HepG2 (cell line): ENCODE measurements around the gene IRF2. TPM values are rescaled to one million over a fixed set of nuclear protein-coding genes. Genes with fewer than 3 reads are reported as not detected.
A peak's percentile ranks its signal among the peaks of the same experiment; 100 is the strongest.

Experiments
- ATAC-seq: fragments of 200-7000 bp; cut with Tn5 transposase; 3 replicates; pipeline ENCODE4 v1.9.1; 2020; ENCODE audit warnings: mild to moderate bottlenecking, moderate library complexity
- BruUV-seq: library from RNA; stranded (reverse); fragments of 400-500 nt; replicated peaks from 2 replicates; lab custom pipeline; 2021; lab: Mats Ljungman, UMichigan
- CTCF ChIA-PET: fragments of 300-600 bp; formaldehyde crosslinking; extraction: SDS; loops from one replicate; lab custom pipeline; 2021; ENCODE audit warnings: low total read pairs, inconsistent platforms, low intra/inter-chr PET ratio; lab: Yijun Ruan, JAX
- POLR2A ChIA-PET: fragments of 350-600 bp; sonication (Branson Sonifier 250); formaldehyde crosslinking; loops from one replicate; lab custom pipeline; 2020; ENCODE audit warnings: antibody characterized with exemption, inconsistent platforms; lab: Yijun Ruan, JAX
- DNase-seq: peaks from one replicate; pipeline ENCODE4 v3.0.0-alpha.2; 2015; ENCODE audit warnings: low spot score
- FAIRE-seq: peaks from 3 replicates; lab custom pipeline; 2011; peaks lifted over from hg19 to GRCh38; lab: Jason Lieb, UNC
- H2AFZ ChIP-seq: one replicate; pipeline ENCODE4 v1.6.1; 2011; ENCODE audit warnings: low read length, inconsistent platforms
- H3K27ac ChIP-seq: fragments of 300-600 bp; 3 replicates; pipeline ENCODE4 v1.8.0; 2011; ENCODE audit warnings: mixed run types, mild to moderate bottlenecking, mixed read lengths, low read length, inconsistent platforms; ENCODE audit not compliant: insufficient read depth; ENCODE audit errors: extremely low read length
- H3K27me3 ChIP-seq, 2 experiments: fragments of 200-600 bp in 1 of 2; 2 replicates in 1 of 2; 3 replicates in 1 of 2; pipeline versions ENCODE4 v1.6.0 to v1.8.0; 2011; ENCODE audit warnings: low read length in 2 of 2, mild to moderate bottlenecking in 2 of 2, moderate library complexity in 2 of 2, inconsistent platforms in 1 of 2; ENCODE audit not compliant: insufficient read depth in 2 of 2, control insufficient read depth in 1 of 2
- H3K36me3 ChIP-seq, 2 experiments: fragments of 200-600 bp in 1 of 2; replicated peaks in 1 of 2; 2 replicates in 1 of 2; 3 replicates in 1 of 2; pipeline versions ENCODE4 v1.5.1 to v1.8.0; 2011; ENCODE audit warnings: low read length in 2 of 2, inconsistent platforms in 1 of 2; ENCODE audit not compliant: insufficient read depth in 2 of 2, control insufficient read depth in 1 of 2
- H3K4me1 ChIP-seq: 2 replicates; pipeline ENCODE4 v1.5.1; 2012; ENCODE audit warnings: low read length, inconsistent platforms; ENCODE audit not compliant: insufficient read depth
- H3K4me2 ChIP-seq: 2 replicates; pipeline ENCODE4 v1.6.0; 2011; ENCODE audit warnings: low read depth, low read length, inconsistent platforms
- H3K4me3 ChIP-seq, 3 experiments: fragments of 200-600 bp in 1 of 3; sonication (generic), shearing (Covaris generic) in 1 of 3; replicated peaks in 1 of 3; 2 replicates each; pipeline ENCODE4 v1.5.1; 2011 to 2016; ENCODE audit warnings: low read length in 3 of 3, inconsistent platforms in 2 of 3, low read depth in 2 of 3, mild to moderate bottlenecking in 2 of 3, control low read depth in 1 of 3, mixed read lengths in 1 of 3; ENCODE audit not compliant: insufficient read depth in 1 of 3
- H3K79me2 ChIP-seq: one replicate; pipeline ENCODE4 v1.6.1; 2011; ENCODE audit warnings: low read length, inconsistent platforms; ENCODE audit not compliant: insufficient read depth
- H3K9ac ChIP-seq: 2 replicates; pipeline ENCODE4 v1.6.0; 2011; ENCODE audit warnings: mild to moderate bottlenecking, low read depth, low read length, inconsistent platforms; ENCODE audit not compliant: insufficient read depth
- H3K9me3 ChIP-seq: 2 replicates; pipeline ENCODE4 v1.5.1; 2012; ENCODE audit warnings: mild to moderate bottlenecking, low read length
- H4K20me1 ChIP-seq: 2 replicates; pipeline ENCODE4 v1.6.0; 2011; ENCODE audit warnings: inconsistent platforms, mild to moderate bottlenecking, low read length, moderate library complexity; ENCODE audit not compliant: insufficient read depth
- NFE2L2 ChIP-seq: fragments of 150-350 bp; IDR thresholded peaks from 2 replicates; pipeline ENCODE4 v1.6.1; 2014; ENCODE audit warnings: low read length
- RFXANK ChIP-seq: IDR thresholded peaks from 2 replicates; pipeline ENCODE4 v1.6.1; 2016
- ZNF337 ChIP-seq: sonication (generic); formaldehyde crosslinking; IDR thresholded peaks from 2 replicates; pipeline ENCODE4 v1.5.1; 2020; ENCODE audit warnings: missing genetic modification reagents, low read depth, mild to moderate bottlenecking, borderline replicate concordance
- ZNF605 ChIP-seq: sonication (generic); formaldehyde crosslinking; IDR thresholded peaks from 2 replicates; pipeline ENCODE4 v1.8.0; 2022; ENCODE audit warnings: mild to moderate bottlenecking, missing genetic modification reagents
- WGBS: methylation state at CpG from one replicate; pipeline ENCODE4 v1.1.6; 2017; ENCODE audit warnings: low lambda C conversion rate; 5-methylcytosine and 5-hydroxymethylcytosine counted together
- in situ Hi-C: cut with HindIII; loops from 2 replicates; pipeline ENCODE4 v1.10.0; 2017; ENCODE audit warnings: low pct_unique_long_range_greater_than_20kb; ENCODE audit not compliant: extremely low pct_ligation_motif_present
- intact Hi-C: fragments of 100-400 bp; cut with micrococcal nuclease; formaldehyde crosslinking; loops from one replicate; pipeline ENCODE4 v1.10.0; 2022; ENCODE audit not compliant: unreplicated experiment
- polyA plus RNA-seq, 8 experiments: library from polyadenylated mRNA; depleted of rRNA in 3 of 8; stranded (reverse) in 7 of 8; unstranded in 1 of 8; fragments of >200 nt; fragmentation: Illumina TruSeq in 4 of 8; extraction: Trizol in 4 of 8; gene quantifications; 2 replicates each; pipeline versions ENCODE4 v1.2.1 to v1.2.3, GENCODE V29; 2011 to 2016; ENCODE audit warnings: low read depth in 4 of 8, missing spikeins in 1 of 8, mixed read lengths in 1 of 8; ENCODE audit not compliant: insufficient read depth in 1 of 8
- total RNA-seq, 5 experiments: library from RNA; depleted of rRNA; stranded (reverse); fragments of >200 nt; fragmentation: Illumina TruSeq; extraction: Trizol; gene quantifications; 2 replicates each; pipeline ENCODE4 v1.2.3, GENCODE V29; 2016; ENCODE audit warnings: low read depth in 1 of 5
- TF ChIP-seq, protein P1 (sequence below): sonication (generic); formaldehyde crosslinking; IDR thresholded peaks from 2 replicates; pipeline ENCODE4 v1.8.0; 2023; ENCODE audit warnings: mild to moderate bottlenecking, missing genetic modification reagents
- TF ChIP-seq, protein P2 (sequence below): sonication (generic); formaldehyde crosslinking; IDR thresholded peaks from 2 replicates; pipeline ENCODE4 v1.5.0; 2020; ENCODE audit warnings: mild to moderate bottlenecking, missing genetic modification reagents, borderline replicate concordance
- TF ChIP-seq, protein P3 (sequence below): sonication (generic); formaldehyde crosslinking; IDR thresholded peaks from 2 replicates; pipeline ENCODE4 v1.4.0; 2020; ENCODE audit warnings: missing genetic modification reagents

Gene IRF2
- total and polyA plus RNA-seq, 2 of the 13 experiments (the other 11 are each of a cell fraction or from before 2014, with no cell fraction given): 15.5 to 28.8 TPM

DNA sequence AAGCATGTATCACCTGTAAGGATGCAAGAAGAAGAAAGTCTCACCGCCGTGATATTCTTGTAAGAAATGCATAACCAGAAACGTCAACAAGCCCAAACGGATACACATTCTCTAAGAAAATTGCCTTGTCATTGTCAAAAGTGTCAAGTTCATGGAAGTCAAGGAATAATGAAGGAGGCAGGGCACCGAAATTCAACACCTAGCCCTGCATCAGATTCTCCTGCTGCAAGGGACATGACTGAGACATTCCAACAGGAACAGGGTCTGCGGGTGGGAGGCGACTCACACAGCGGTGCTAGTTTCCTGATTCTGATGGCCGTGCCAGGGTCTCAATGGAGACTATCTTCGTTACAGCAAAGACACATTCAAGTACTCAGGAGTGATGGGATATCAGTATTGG is 26.7 kb downstream of the IRF2 start:
- H3K79me2 ChIP-seq: peaks cover 76% of the 10 kb centered on the region
- TF ChIP-seq NFE2L2 (peak; percentile 30; the same call in 1 of the 2 replicates), RFXANK (CRISPR knock-in tag) (no peak)
- TF ChIP-seq, all 625 proteins: peak for 1
- no peak overlapping the region for H3K27ac ChIP-seq
- no TSS peak for BruUV-seq
- no peaks in the 10 kb centered on the region for H3K27me3 ChIP-seq
- ChIA-PET POLR2A (no interaction called here), CTCF (no interaction called here)
- intact Hi-C loops: no loop called here
- WGBS: 93% methylated on average over 10 of the region's 10 CpGs
- in situ Hi-C loops: no loop called here
- no peaks in the 10 kb centered on the region for H3K9me3 ChIP-seq
- H2AFZ ChIP-seq: no peak overlapping the region
- H4K20me1 ChIP-seq: peaks cover 18% of the 10 kb centered on the region
- H3K4me3 ChIP-seq: no peak overlapping the region
- no peak overlapping the region for H3K9ac ChIP-seq
- H3K36me3 ChIP-seq: peaks cover 0 to 6% of the 10 kb centered on the region in 2 experiments; a peak in 2 of 5 replicates
- DNase-seq (no peak), FAIRE-seq (no peak), ATAC-seq (no peak)
- no peak overlapping the region for H3K4me2 ChIP-seq
- peaks cover 38% of the 10 kb centered on the region for H3K4me1 ChIP-seq

DNA sequence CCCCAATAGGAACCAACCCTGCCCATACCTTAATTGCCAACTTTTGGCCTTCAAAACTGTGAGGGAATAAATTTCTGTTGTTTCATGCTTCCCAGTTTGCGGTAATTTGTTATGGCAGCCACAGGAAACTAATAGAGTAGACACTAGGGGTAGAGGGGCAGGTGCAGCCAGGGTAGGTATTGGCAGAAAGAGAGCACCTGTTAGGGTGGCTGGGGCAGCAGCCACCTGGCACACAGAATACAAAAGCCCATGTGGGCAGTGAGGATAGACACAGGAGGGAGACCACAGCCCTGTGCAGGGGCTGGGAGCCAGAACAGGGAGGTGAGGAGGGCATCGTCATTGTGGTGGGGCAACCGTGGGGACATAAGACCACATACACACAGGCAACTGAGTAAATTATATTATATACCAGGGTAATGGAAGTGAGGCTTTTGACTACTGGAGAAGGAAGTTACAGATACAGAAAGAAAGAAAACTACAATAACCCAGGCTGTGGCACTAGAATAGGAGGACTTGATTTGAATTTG is 28.2 kb downstream of the IRF2 start:
- Histone ChIP-seq H3K4me2 (no peak overlapping the region), H2AFZ (no peak overlapping the region), H3K79me2 (peaks cover 77% of the 10 kb centered on the region), H4K20me1 (peaks cover 14% of the 10 kb centered on the region), H3K36me3 (peaks cover 0 to 2% of the 10 kb centered on the region in 2 experiments; a peak in 2 of 5 replicates), H3K4me1 (peaks cover 41% of the 10 kb centered on the region), H3K4me3 (no peak overlapping the region), H3K9me3 (no peaks in the 10 kb centered on the region), H3K9ac (no peak overlapping the region), H3K27me3 (no peaks in the 10 kb centered on the region), H3K27ac (no peak overlapping the region)
- DNase-seq: no peak
- ChIA-PET POLR2A (no interaction called here), CTCF (no interaction called here)
- BruUV-seq: no TSS peak
- 100% methylated on average over 3 of the region's 3 CpGs for WGBS
- no peak for FAIRE-seq
- intact Hi-C loops: no loop called here
- in situ Hi-C loops: no loop called here
- no peak for ATAC-seq
- TF ChIP-seq, protein P1, sequence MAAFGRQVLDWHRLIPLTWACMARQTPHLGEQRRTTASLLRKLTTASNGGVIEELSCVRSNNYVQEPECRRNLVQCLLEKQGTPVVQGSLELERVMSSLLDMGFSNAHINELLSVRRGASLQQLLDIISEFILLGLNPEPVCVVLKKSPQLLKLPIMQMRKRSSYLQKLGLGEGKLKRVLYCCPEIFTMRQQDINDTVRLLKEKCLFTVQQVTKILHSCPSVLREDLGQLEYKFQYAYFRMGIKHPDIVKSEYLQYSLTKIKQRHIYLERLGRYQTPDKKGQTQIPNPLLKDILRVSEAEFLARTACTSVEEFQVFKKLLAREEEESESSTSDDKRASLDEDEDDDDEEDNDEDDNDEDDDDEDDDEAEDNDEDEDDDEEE (CRISPR knock-in tag): no peak
- no peak for TF ChIP-seq ZNF605
- TF ChIP-seq, protein P2, sequence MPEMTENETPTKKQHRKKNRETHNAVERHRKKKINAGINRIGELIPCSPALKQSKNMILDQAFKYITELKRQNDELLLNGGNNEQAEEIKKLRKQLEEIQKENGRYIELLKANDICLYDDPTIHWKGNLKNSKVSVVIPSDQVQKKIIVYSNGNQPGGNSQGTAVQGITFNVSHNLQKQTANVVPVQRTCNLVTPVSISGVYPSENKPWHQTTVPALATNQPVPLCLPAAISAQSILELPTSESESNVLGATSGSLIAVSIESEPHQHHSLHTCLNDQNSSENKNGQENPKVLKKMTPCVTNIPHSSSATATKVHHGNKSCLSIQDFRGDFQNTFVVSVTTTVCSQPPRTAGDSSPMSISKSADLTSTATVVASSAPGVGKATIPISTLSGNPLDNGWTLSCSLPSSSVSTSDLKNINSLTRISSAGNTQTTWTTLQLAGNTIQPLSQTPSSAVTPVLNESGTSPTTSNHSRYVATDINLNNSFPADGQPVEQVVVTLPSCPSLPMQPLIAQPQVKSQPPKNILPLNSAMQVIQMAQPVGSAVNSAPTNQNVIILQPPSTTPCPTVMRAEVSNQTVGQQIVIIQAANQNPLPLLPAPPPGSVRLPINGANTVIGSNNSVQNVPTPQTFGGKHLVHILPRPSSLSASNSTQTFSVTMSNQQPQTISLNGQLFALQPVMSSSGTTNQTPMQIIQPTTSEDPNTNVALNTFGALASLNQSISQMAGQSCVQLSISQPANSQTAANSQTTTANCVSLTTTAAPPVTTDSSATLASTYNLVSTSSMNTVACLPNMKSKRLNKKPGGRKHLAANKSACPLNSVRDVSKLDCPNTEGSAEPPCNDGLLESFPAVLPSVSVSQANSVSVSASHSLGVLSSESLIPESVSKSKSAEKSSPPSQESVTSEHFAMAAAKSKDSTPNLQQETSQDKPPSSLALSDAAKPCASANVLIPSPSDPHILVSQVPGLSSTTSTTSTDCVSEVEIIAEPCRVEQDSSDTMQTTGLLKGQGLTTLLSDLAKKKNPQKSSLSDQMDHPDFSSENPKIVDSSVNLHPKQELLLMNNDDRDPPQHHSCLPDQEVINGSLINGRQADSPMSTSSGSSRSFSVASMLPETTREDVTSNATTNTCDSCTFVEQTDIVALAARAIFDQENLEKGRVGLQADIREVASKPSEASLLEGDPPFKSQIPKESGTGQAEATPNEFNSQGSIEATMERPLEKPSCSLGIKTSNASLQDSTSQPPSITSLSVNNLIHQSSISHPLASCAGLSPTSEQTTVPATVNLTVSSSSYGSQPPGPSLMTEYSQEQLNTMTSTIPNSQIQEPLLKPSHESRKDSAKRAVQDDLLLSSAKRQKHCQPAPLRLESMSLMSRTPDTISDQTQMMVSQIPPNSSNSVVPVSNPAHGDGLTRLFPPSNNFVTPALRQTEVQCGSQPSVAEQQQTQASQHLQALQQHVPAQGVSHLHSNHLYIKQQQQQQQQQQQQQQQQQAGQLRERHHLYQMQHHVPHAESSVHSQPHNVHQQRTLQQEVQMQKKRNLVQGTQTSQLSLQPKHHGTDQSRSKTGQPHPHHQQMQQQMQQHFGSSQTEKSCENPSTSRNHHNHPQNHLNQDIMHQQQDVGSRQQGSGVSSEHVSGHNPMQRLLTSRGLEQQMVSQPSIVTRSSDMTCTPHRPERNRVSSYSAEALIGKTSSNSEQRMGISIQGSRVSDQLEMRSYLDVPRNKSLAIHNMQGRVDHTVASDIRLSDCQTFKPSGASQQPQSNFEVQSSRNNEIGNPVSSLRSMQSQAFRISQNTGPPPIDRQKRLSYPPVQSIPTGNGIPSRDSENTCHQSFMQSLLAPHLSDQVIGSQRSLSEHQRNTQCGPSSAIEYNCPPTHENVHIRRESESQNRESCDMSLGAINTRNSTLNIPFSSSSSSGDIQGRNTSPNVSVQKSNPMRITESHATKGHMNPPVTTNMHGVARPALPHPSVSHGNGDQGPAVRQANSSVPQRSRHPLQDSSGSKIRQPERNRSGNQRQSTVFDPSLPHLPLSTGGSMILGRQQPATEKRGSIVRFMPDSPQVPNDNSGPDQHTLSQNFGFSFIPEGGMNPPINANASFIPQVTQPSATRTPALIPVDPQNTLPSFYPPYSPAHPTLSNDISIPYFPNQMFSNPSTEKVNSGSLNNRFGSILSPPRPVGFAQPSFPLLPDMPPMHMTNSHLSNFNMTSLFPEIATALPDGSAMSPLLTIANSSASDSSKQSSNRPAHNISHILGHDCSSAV (CRISPR knock-in tag): no peak
- no peak for TF ChIP-seq ZNF337 (CRISPR knock-in tag)
- TF ChIP-seq, protein P3, sequence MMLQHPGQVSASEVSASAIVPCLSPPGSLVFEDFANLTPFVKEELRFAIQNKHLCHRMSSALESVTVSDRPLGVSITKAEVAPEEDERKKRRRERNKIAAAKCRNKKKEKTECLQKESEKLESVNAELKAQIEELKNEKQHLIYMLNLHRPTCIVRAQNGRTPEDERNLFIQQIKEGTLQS (CRISPR knock-in tag): no peak
